B cell (primary cell): Measurements from ENCODE around the gene OIT3. TPM values are rescaled to one million over a fixed set of nuclear protein-coding genes. Genes with fewer than 3 reads are reported as not detected.

Experiments used
- ATAC-seq: fragments of 200-7000 bp; cut with Tn5 transposase; one replicate; pipeline ENCODE4 v1.10.0; 2021; ENCODE audit warnings: low read depth, mild to moderate bottlenecking, moderate number of reproducible peaks, moderate library complexity
- CTCF ChIA-PET: fragments of 350-600 bp; sonication (Branson Sonifier 250); formaldehyde crosslinking; loops from one replicate; lab custom pipeline; 2021; ENCODE audit warnings: antibody characterized with exemption, inconsistent platforms; lab: Charles Lee
- POLR2A ChIA-PET: fragments of 350-600 bp; sonication (Branson Sonifier 250); formaldehyde crosslinking; loops from one replicate; lab custom pipeline; 2021; ENCODE audit warnings: antibody characterized with exemption; lab: Charles Lee
- DNase-seq: peaks from one replicate; pipeline ENCODE4 v3.0.0; 2013
- H2AFZ ChIP-seq: 2 replicates; pipeline ENCODE4 v1.6.1; 2012; ENCODE audit warnings: mild to moderate bottlenecking, low read depth, low read length; ENCODE audit not compliant: insufficient read depth, poor library complexity, severe bottlenecking
- H3K27ac ChIP-seq, 2 donors: 1 replicate in 1 of 2; 2 replicates in 1 of 2; pipeline ENCODE4 v1.5.1; 2012 to 2013; ENCODE audit warnings: low read length in 2 of 2, mild to moderate bottlenecking in 2 of 2, moderate library complexity in 1 of 2
- H3K27me3 ChIP-seq, 4 experiments: fragments of 200-600 bp in 1 of 4; sonication (generic) in 1 of 4; replicated peaks in 1 of 4; 1 replicate in 2 of 4; 2 replicates in 2 of 4; pipeline versions ENCODE4 v1.6.1 to v1.7.0; 2013 to 2016; ENCODE audit warnings: low read length in 3 of 4, mild to moderate bottlenecking in 2 of 4, mixed read lengths in 1 of 4, moderate library complexity in 1 of 4; ENCODE audit not compliant: insufficient read depth in 4 of 4, control insufficient read depth in 3 of 4; ENCODE audit errors: control extremely low read depth in 1 of 4
- H3K36me3 ChIP-seq, 2 experiments: replicated peaks in 1 of 2; 1 replicate in 1 of 2; 2 replicates in 1 of 2; pipeline versions ENCODE4 v1.6.1 to v1.7.1; 2013; ENCODE audit warnings: low read length in 1 of 2; ENCODE audit not compliant: insufficient read depth in 2 of 2, control insufficient read depth in 1 of 2; ENCODE audit errors: control extremely low read depth in 1 of 2, extremely low read depth in 1 of 2
- H3K4me1 ChIP-seq, 2 donors: fragments of 200-600 bp in 1 of 2; sonication (generic) in 1 of 2; 1 replicate in 1 of 2; 2 replicates in 1 of 2; pipeline versions ENCODE4 v1.5.1 to v1.6.1; 2013 to 2017; ENCODE audit warnings: low read length in 2 of 2; ENCODE audit not compliant: control insufficient read depth in 2 of 2, insufficient read depth in 2 of 2
- H3K4me2 ChIP-seq: replicated peaks from 2 replicates; pipeline ENCODE3; 2012; ENCODE audit warnings: mild to moderate bottlenecking, low read depth, low read length; ENCODE audit not compliant: poor library complexity, severe bottlenecking
- H3K4me3 ChIP-seq, 5 experiments: fragments of 200-600 bp in 1 of 5; sonication (generic) in 1 of 5; 1 replicate in 3 of 5; 2 replicates in 2 of 5; pipeline versions ENCODE4 v1.5.1 to v1.7.0; 2011 to 2016; ENCODE audit warnings: low read length in 4 of 5, mild to moderate bottlenecking in 4 of 5, low read depth in 2 of 5, control low read depth in 1 of 5, moderate library complexity in 1 of 5; ENCODE audit not compliant: insufficient read depth in 1 of 5; ENCODE audit errors: control extremely low read depth in 1 of 5, extremely low read depth in 1 of 5
- H3K79me2 ChIP-seq: fragments of 200-600 bp; sonication (generic); one replicate; pipeline ENCODE4 v1.6.0; 2016; ENCODE audit warnings: low read length; ENCODE audit not compliant: control insufficient read depth, insufficient read depth
- H3K9ac ChIP-seq: fragments of 200-600 bp; sonication (generic); 2 replicates; pipeline ENCODE4 v1.6.1; 2017; ENCODE audit warnings: mild to moderate bottlenecking, low read length, moderate library complexity
- H3K9me3 ChIP-seq, 3 donors: one replicate each; pipeline versions ENCODE4 v1.6.1 to v1.7.1; 2013; ENCODE audit warnings: low read length in 2 of 3; ENCODE audit not compliant: control insufficient read depth in 2 of 3, insufficient read depth in 1 of 3; ENCODE audit errors: control extremely low read depth in 1 of 3
- H4K20me1 ChIP-seq: 2 replicates; pipeline ENCODE4 v1.6.0; 2012; ENCODE audit warnings: mild to moderate bottlenecking, low read length; ENCODE audit not compliant: insufficient read depth, control insufficient read depth, poor library complexity, severe bottlenecking
- H3K27ac Mint-ChIP-seq: one replicate; pipeline ENCODE4 v1.8.0; 2021; ENCODE audit warnings: mixed read lengths
- H3K27me3 Mint-ChIP-seq: one replicate; pipeline ENCODE4 v1.8.0; 2021; ENCODE audit warnings: mixed read lengths
- H3K4me1 Mint-ChIP-seq: one replicate; pipeline ENCODE4 v1.8.0; 2021; ENCODE audit warnings: mixed read lengths
- H3K4me3 Mint-ChIP-seq: one replicate; pipeline ENCODE4 v1.8.0; 2021; ENCODE audit warnings: mixed read lengths
- H3K9me3 Mint-ChIP-seq: one replicate; pipeline ENCODE4 v1.8.0; 2022; ENCODE audit warnings: mixed read lengths; ENCODE audit not compliant: insufficient read depth
- CTCF ChIP-seq: fragments of 200-600 bp; IDR thresholded peaks from one replicate; pipeline ENCODE4 v1.8.0; 2022; ENCODE audit warnings: antibody characterized with exemption, mild to moderate bottlenecking
- EZH2 ChIP-seq: IDR thresholded peaks from 2 replicates; pipeline ENCODE4 v1.6.1; 2012; ENCODE audit warnings: borderline replicate concordance, low read depth, mild to moderate bottlenecking, moderate library complexity, low read length; ENCODE audit not compliant: insufficient read depth, poor library complexity, severe bottlenecking
- WGBS: methylation state at CpG from one replicate; pipeline ENCODE4 v1.1.5; 2013; ENCODE audit warnings: missing lambda C conversion rate; ENCODE audit not compliant: insufficient coverage; 5-methylcytosine and 5-hydroxymethylcytosine counted together
- intact Hi-C: fragments of 100-400 bp; cut with micrococcal nuclease; formaldehyde crosslinking; loops from one replicate; pipeline ENCODE4 v1.10.0; 2022
- polyA plus RNA-seq: library from polyadenylated mRNA; depleted of rRNA; stranded (reverse); fragments of >200 nt; gene quantifications from 2 replicates; pipeline ENCODE4 v1.2.3, GENCODE V29; 2012
- total RNA-seq, 2 donors: library from RNA; stranded (reverse); fragments of 120-200 nt in 1 of 2; gene quantifications; 1 replicate in 1 of 2; 2 replicates in 1 of 2; pipeline versions ENCODE4 v1.2.3 to v1.2.4, GENCODE V29; 2013 to 2022

Gene OIT3
- total and polyA plus RNA-seq, 2 donors (not counting 1 experiment from before 2014, with no cell fraction given) = 0.04 TPM; not detected in 1

GRCh38 chr10:72954230-72954595 lies 60.7 kb downstream of the OIT3 start:
- Histone ChIP-seq H3K4me2 (no peak overlapping the region), H3K9me3 (no peaks in the 10 kb centered on the region), H3K79me2 (no peaks in the 10 kb centered on the region), H3K9ac (no peak overlapping the region), H2AFZ (no peak overlapping the region), H4K20me1 (no peaks in the 10 kb centered on the region), H3K27me3 (no peaks in the 10 kb centered on the region), H3K36me3 (no peaks in the 10 kb centered on the region), H3K27ac (no peak overlapping the region), H3K4me1 (no peaks in the 10 kb centered on the region), H3K4me3 (no peak overlapping the region)
- DNase-seq (no peak), ATAC-seq (no peak)
- Mint-ChIP-seq H3K4me1 (no peaks in the 10 kb centered on the region), H3K27me3 (peaks cover 17% of the 10 kb centered on the region), H3K27ac (no peak overlapping the region), H3K9me3 (no peaks in the 10 kb centered on the region), H3K4me3 (no peak overlapping the region)
- intact Hi-C loops = no loop called here
- no peak for TF ChIP-seq CTCF
- TF ChIP-seq EZH2 = no peak
- POLR2A ChIA-PET = no interaction called here
- WGBS = 98% methylated on average over 7 of the region's 8 CpGs
- CTCF ChIA-PET = no interaction called here

GRCh38 chr10:72954596-72955554 lies 61.3 kb downstream of the OIT3 start, which contains the start of gene PLA2G12B:
Gene PLA2G12B, minus strand, starts transcription at chr10:72954806. Its CDS starts 121 bp downstream, at chr10:72954685.
- DNase-seq = no peak
- no peak for ATAC-seq

More at GRCh38 chr10:72954596-72955554, 61.3 kb downstream of the OIT3 start, which contains the start of gene PLA2G12B:
- Histone ChIP-seq H4K20me1 (no peaks in the 10 kb centered on the region), H3K9me3 (no peaks in the 10 kb centered on the region), H3K36me3 (no peaks in the 10 kb centered on the region), H2AFZ (no peak within 1 kb of the TSS), H3K4me3 (no peak within 1 kb of the TSS), H3K9ac (no peak within 1 kb of the TSS), H3K27ac (no peak within 1 kb of the TSS), H3K27me3 (no peaks in the 10 kb centered on the region), H3K4me2 (no peak within 1 kb of the TSS), H3K4me1 (no peaks in the 10 kb centered on the region), H3K79me2 (no peaks in the 10 kb centered on the region)
- 98% methylated on average over 10 of the region's 12 CpGs for WGBS
- Mint-ChIP-seq H3K4me1 (no peaks in the 10 kb centered on the region), H3K9me3 (no peaks in the 10 kb centered on the region), H3K4me3 (no peak within 1 kb of the TSS), H3K27ac (no peak within 1 kb of the TSS), H3K27me3 (peaks cover 16% of the 10 kb centered on the region)
- ChIA-PET POLR2A (no interaction called here), CTCF (no interaction called here)
- TF ChIP-seq CTCF (no peak), EZH2 (no peak)
- intact Hi-C loops = no loop called here
